HG03571 (cell line): ENCODE results near the gene TMEFF2.
A peak's percentile ranks its signal among the peaks of the same experiment; 100 is the strongest.

ENCODE experiments used
- ATAC-seq: cut with Tn5 transposase; IDR thresholded peaks from one replicate; pipeline ENCODE4 v1.9.1; 2021; ENCODE audit not compliant: unreplicated experiment

The TMEFF2 gene

DNA sequence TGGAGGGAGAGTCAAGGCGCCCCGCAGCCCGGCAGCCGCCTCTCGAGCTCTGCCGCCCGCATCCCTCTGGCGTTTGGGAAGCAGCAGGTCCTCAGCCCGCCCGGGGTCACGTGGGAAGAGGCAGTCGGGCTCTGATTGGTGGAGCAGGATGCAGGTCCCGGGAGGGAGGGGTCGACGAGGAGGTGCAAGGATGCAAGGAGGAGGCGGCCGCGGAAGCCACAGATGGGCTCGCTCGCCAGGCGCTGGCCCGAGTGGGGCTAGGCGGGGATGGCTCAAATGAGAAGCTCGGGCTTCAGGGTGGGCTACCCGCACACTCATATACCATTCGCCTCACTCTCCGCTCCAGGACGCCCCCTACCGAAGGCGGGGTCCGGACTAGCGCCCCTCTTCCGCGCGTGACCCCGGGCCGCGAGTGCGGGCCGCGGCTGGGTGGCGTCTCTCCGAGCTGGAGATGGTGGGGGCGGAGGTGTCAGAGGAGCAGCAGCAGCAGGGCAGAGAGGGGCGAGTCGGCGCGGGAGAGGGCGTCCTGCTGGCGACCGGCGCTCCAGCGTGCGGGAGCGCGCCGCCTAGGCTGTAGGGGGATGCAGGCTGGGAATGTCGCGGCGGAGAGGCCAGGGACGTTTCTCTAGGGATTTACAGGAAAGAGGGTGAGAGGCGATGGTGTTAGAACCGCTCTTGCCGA is at the start of gene TMEFF2:
TMEFF2 (minus strand) TSS at position 68 of the 682 bp plus-strand sequence. CDS start 409 bp downstream, outside the sequence.
- peak; percentile 60 for ATAC-seq

GRCh38 chr2:192243488-192243887 is 48.8 kb upstream of the TMEFF2 start:
- ATAC-seq: no peak

GRCh38 chr2:192236136-192236535 is 41.4 kb upstream of the TMEFF2 start:
- no peak for ATAC-seq

DNA sequence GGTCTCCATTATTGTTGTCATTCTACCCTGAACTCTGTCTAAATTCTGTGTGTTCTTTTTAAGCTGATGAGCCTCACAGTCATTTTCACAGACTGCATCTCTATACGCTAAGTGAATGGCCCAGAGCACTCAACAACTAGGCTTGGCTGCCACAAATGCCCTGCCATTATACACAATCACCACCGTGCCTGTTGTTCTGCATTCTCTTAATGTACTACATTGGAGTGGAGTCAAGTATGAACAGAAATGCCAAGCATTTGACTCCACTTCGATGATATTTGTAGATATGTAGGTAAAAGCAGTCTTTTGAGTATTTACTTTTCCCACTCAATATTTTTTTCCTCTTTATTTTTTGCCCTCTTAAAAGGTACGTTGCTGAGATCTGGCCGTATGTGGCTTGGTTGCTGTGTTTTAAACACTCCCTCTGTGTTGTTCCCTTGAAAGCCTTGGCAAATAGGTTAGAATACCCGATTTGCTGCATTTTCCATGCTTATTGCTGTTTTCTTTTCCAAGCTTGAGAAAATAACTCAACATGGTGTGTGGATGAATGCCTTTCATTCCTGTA is 36.2 kb upstream of the TMEFF2 start:
- ATAC-seq: no peak

GRCh38 chr2:192228685-192229084 is 34.0 kb upstream of the TMEFF2 start:
- no peak for ATAC-seq

GRCh38 chr2:192218970-192219369 is 24.2 kb upstream of the TMEFF2 start:
- no peak for ATAC-seq

DNA sequence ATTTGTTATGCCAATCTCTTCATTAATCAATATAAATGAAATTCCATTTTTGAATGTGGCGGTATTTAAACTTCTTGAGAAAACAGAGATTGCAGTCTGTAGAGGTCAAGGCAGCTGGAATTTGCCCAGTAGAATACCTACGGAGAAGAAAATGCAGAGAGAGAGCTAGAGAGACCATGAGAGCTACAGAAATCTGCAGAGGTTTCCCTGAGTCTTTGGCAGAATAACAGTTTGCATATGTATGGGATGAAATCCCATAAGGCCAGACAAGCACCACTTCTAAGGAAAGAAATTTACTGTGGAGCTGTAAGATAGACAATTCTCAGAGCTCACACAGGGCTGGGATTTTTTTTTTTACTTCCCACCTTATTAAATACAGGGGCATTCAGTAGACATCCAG is 23.6 kb upstream of the TMEFF2 start:
- no peak for ATAC-seq

GRCh38 chr2:192216336-192216735 is 21.6 kb upstream of the TMEFF2 start:
- no peak for ATAC-seq

GRCh38 chr2:192215096-192215877 is 20.6 kb upstream of the TMEFF2 start:
- no peak for ATAC-seq

DNA sequence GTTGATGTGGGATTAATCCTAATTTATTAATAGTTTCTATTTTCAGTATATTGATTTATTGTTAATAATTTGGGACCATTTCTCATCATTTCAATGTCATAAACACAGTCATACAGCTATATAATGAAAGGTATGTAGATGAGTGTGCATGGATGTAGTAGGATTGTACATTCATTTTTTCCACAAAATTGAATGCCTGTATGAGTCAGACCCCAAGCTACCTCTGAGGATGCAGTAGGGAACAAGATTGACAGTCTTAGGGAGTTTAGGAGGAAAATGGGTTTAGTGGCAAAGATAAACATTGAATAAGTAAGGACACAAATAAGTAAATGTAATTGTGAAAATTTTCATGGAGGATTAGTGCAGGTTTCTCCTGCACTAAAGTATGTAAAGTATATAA is 14.1 kb upstream of the TMEFF2 start:
- no peak for ATAC-seq

GRCh38 chr2:192206399-192206798 is 11.7 kb upstream of the TMEFF2 start:
- ATAC-seq: no peak

DNA sequence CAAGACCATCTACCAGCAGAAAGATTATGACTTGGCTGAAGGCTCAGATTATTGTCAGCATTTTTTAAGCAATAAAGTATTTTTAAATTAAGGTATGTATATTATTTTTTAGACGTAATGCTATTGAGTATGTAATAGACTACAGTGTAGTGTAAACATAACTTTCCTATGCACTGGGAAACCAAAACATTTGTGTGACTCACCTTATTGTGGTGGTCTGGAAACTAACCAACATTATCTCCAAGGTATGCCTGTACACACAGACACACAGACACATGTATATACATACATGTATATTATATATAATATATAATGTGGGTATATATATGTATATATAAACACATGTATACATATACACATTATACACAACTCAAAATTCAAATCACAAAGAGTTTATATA is 9.1 kb upstream of the TMEFF2 start:
- no peak for ATAC-seq

GRCh38 chr2:192202373-192202772 is 7.6 kb upstream of the TMEFF2 start:
- no peak for ATAC-seq

GRCh38 chr2:192201116-192201515 is 6.4 kb upstream of the TMEFF2 start:
- no peak for ATAC-seq

GRCh38 chr2:192197357-192197756 is 2.6 kb upstream of the TMEFF2 start:
- ATAC-seq: no peak

GRCh38 chr2:192196421-192197194 is 1.9 kb upstream of the TMEFF2 start:
- ATAC-seq: no peak

DNA sequence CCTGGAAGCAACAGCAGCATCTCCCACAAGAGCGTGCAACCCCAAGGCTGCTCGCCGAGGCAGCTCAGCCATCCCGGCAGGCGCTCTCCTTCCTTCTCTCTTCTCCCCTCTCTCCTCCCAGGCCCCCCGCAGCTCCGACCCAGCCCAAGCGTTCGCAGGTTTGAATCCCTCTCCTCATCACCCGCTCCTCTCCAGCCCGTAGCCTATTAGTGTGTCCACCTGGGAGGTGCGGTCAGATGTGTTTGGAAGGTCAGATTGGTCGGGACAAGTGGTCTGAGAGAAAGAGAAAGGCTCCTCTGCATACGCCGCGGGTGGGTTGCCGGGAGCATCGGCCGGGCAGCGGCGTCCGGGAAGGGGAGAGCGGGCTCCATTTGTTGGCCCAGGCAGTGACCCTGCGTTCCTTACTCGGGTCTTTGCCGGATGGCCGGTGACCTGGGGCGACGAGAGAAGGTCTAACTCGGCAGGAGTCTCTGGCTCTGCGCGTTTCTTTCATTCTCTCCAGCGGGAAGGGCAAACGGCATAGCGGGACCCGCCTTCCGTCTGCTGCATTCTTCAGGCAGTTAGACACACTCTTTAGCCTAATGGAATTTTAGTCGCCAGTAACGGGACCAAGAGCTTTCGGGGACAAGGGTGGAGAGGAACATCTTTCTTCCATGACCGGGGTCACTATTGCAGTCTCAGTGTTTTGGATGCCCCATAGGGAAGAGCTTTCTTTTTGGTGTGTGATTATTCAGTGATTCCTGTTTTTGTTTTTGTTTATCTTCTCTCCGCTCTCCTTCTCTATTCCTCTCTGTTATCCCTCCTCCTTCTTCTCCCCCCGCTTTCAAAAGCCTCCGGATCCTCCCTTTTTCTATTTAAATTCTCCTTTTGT is 1.1 kb upstream of the TMEFF2 start:
- ATAC-seq: peak; percentile 23

GRCh38 chr2:192194265-192194865 is 368 bp downstream of the TMEFF2 start:
- peak; percentile 23 for ATAC-seq

DNA sequence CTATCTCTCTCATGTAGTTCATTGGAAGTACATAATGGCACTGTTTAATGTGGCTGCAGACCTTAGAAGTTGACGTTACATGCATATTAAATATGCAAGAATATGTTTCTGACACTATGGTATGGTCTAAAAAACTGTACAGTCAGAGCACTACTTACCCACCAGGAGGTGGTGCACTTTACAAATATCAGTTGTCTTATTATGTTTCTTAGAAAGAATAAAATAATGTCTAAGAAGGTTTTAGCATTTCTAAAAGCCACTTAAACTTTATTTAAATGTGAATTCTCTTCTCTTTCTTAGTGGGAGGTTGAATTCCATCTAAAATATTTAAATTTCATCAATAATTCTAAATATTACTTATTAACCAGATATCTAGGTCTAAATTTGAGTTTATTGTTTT is 4.3 kb downstream of the TMEFF2 start:
- no peak for ATAC-seq

DNA sequence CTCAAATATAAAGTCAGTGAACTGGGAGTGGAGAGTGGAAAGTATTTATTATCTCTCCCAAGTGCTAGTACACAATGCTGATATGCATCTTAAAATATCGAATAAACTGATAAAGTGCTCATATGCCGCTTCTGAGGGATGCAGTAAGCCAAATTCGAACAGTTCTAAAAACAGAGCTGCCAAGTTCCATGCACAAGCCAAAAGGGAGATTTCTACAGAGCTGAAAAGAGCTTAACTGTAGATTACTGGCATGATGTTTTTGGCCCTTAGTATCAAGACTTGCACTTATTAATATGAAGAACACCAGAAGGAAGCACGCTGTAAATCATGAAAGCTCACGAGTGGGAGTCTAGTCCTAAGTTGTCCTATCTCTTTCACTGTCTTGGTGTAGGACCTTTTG is 7.9 kb downstream of the TMEFF2 start:
- no peak for ATAC-seq
